HG03432 (cell line): Measurements from ENCODE around the gene SHCBP1L.
"Not testable (repeated sequence)": the region's sequence is repeated elsewhere in the genome, so short reads cannot be mapped to it uniquely, and the experiment has no call there.

Source experiments
- ATAC-seq: cut with Tn5 transposase; IDR thresholded peaks from one replicate; pipeline ENCODE4 v1.9.1; 2021; ENCODE audit warnings: mild to moderate bottlenecking, moderate library complexity; ENCODE audit not compliant: unreplicated experiment

SHCBP1L gene

GRCh38 chr1:182965861-182966260 is 12.9 kb upstream of the SHCBP1L start:
- ATAC-seq: no peak

- no peak for ATAC-seq
These were observed 12.1 kb upstream of the SHCBP1L start for GRCh38 chr1:182965096-182965495.

DNA sequence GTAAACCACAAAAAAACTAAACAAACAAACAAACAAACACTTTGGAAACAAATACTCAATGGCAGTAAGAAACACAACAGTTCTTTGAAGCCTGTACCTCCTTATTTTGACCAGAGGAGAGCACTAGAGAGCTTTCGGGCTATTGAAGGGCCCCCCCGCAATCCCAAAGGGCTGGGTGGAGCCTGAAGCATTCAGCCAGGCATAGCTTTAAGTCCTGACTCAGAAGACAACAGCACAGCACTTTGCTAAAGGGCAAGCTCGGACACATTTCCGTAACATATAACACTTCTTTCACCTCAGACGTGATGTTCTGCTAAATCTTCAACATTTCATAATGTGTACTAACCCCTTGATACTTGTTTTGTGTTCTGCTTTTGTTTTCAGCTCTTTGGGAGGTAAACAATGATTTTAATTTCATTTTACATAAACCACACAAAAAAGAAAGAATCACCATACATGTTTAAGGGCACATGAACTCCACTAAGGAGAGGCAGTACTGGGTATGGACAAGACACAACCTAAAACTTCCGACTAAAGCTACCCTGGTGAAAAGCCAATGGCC is 9.7 kb upstream of the SHCBP1L start:
- peak; percentile 97 for ATAC-seq

DNA sequence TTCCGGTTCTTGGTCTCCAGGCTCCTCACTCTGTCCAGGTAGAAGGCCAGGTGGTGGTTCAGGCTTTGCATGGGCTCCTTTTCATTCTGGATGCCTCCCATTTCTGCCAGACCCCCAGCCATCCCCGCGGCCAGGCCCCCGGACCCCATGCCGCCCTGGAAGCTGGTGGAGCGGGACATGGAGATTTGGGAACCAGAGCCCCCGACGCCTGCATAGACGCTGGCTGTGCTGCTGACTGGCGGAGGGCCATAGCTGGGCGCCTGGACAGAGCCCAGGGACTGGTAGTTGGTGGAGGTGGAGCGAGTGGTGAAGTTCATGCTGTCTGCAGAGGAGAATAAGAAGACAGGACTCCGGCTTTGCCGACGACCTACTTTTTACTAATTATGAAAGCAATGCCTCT is 7.1 kb upstream of the SHCBP1L start:
- ATAC-seq: no peak

DNA sequence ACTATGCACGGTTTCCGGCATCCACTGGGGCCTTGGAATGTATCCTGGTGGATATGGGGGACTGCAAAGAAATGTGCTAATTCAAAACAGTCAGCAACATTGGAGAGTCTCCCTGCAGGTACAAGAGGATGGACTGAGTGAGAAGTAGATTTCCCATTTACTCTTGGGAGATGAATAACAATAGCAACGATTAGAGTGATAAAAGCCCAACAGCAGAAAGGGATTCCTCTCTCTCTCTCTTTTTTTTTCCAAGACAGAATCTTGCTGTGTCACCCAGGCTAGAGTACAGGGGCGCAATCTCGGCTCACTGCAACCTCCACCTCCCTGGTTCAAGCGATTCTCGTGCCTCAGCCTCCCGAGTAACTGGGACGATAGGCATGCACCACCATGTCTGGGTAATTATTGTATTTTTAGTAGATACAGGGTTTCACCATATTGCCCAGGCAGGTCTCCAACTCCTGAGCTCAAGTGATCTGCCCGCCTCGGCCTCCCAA is 5.0 kb upstream of the SHCBP1L start:
- ATAC-seq: no peak

- no peak for ATAC-seq
These were observed 3.9 kb upstream of the SHCBP1L start for GRCh38 chr1:182956708-182957365.

GRCh38 chr1:182955596-182956588 is 2.9 kb upstream of the SHCBP1L start:
- no peak for ATAC-seq

GRCh38 chr1:182953826-182954225 is 860 bp upstream of the SHCBP1L start:
- ATAC-seq: no peak

- ATAC-seq: not testable (repeated sequence)
These were observed 9.6 kb downstream of the SHCBP1L start for GRCh38 chr1:182943336-182943735.

DNA sequence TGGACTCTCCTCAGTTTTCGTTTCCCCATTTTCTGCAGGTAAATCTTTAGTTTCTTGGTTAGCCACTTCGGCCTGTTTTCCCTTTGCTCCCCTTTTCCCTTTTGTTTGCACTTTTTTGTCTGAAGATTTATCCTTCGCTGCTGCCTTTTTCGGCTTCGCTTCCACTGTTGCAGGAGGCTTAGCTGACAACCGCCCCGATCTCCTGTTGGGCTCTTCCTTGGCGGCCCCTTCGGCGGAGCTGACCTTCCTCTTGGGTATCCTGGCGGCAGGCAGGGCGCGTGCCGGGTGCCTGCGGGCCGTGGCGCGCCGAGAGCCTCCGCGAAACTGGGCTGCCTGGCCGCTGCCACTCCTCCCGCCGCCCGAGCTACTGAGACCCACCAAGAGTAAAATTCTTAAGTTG is 10.8 kb downstream of the SHCBP1L start:
- not testable (repeated sequence) for ATAC-seq

DNA sequence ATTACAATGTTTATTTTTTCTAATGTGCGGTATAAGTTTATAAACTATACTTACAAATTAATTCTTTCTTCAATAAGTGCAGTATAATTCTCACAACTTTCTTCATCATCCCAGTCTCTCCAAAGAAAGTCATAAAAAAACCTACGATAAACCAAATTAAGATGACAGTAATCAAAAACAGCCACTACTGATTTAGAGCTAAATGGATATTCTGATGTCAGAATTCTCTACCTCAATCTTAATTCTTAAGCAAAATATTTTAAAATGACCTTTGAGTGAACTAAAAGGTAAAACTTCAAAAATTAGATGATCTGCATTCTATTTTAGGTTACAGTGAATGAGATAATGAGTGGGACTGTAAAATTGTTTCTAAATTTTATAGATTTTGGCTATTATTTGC is 13.6 kb downstream of the SHCBP1L start:
- ATAC-seq: no peak

DNA sequence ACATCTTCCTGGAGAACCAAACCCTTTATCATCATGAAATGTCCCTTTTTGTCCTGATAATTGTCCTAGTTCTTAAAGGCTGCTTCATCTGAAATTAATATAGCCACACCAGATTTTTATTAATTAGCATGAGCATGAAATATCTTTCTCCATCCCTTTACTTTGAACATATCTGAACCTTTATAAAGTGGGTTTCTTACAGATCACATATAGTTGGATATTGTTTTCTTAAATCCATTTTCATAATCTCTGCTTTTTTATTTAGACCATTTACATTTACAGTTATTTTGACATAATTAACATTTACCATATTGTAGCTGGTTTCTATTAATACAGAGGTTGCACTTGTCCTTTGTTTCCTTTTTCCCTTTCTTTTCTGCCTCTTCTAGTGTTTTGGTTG is 17.2 kb downstream of the SHCBP1L start:
- ATAC-seq: no peak

- no peak for ATAC-seq
These were observed 22.0 kb downstream of the SHCBP1L start for GRCh38 chr1:182930985-182931384.

- ATAC-seq: peak; percentile 57
These were observed 25.1 kb downstream of the SHCBP1L start for GRCh38 chr1:182927693-182928433.

DNA sequence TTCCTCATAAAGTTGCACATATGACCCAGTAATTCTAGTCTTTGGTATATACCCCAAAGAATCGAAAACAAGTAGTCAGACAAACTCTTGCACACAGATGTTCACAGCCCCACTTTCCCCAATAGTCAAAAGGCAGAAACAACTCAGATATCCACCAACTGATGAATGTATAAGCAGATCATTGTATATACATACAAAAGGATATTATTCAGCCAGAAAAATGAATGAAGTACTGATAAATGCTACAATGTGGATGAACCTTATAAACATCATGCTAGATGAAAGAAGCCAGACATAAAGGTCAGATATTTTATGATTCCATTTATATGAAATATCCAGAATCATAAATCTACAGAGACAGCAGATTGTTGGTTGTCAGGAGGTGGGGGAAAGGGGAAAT is 27.3 kb downstream of the SHCBP1L start:
- no peak for ATAC-seq

GRCh38 chr1:182917378-182917777 is 35.6 kb downstream of the SHCBP1L start:
- no peak for ATAC-seq

DNA sequence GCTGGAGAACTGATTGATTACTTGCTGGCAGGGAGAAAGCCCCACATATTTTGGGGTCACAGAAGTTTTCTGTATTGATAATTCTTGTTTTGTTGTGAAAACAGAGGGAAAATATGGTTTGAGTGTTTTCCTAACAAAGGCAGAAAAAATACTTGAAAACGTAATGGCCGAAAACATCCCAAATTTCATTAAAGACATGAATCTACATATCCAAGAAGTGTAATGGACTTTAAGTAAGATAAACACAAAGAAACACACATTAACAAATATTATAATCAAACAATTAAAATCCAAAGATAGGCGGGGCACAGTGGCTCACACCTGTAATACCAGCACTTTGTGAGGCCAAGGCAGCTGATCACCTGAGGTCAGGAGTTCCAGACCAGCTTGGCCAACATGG is 39.6 kb downstream of the SHCBP1L start:
- ATAC-seq: no peak

DNA sequence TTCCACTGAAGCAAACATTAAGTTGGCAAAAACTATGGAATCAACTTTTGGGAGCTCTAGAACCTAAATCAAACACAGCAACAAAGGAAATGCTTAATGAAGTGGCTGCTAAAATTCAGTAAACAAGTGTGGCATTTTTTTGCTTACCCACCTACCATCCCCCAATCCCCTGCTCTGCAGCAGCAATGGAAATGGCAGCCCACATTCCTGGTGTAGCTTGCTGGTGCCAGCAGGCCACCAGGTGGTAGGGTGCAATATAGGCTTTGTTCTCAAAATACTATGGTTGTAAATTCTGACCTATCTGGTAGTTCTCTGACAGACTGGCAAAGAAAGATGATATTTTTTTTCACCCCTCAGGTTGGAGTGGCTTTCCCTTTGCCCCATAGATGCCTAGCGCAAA is 42.8 kb downstream of the SHCBP1L start:
- ATAC-seq: no peak

DNA sequence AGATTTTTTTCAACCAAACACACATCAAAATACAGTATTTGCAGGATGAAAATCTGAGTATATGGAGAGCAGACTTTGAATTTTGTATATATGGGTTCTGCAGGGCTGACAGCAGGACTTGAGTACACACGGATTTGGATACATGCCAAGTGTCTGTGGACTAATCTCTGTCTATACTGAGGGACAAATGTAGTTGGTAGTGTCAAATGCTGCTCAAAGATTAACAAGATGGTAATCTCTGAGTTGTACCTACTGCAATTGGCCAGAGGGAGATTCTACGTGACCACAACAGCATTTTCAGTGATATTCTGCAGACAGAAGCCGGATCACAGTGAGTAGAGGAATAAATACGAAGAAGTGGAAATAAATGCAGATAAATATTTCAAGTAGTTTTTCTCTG is 43.4 kb downstream of the SHCBP1L start:
- no peak for ATAC-seq

DNA sequence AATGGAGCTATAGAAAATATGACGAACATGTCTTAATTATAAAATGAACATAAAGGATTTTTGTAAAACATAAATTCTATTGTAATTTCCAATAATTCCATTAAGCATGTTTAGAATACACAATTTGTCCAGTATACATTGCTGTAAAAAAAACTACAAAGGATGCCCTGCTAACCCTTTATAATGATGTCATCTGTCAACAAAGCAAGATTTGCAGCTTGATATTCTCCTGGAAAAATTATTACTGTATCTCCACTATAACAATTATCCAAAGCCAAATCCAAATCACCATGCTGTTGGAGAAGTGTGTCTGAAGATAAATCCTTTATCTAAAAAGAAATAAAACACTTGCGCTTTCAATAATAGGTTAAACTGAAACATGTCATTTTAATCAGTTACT is 47.6 kb downstream of the SHCBP1L start:
- no peak for ATAC-seq

GRCh38 chr1:182901946-182902345 is 51.0 kb downstream of the SHCBP1L start:
- ATAC-seq: not testable (repeated sequence)
